Adipose tissue (tissue), 3 donors: ENCODE results near the gene ZCCHC9. TPM values are rescaled to one million over a fixed set of nuclear protein-coding genes. Genes with fewer than 3 reads are reported as not detected.
"Not testable (repeated sequence)": the region's sequence is repeated elsewhere in the genome, so short reads cannot be mapped to it uniquely, and the experiment has no call there.

Experiments used
- H3K27ac ChIP-seq: one replicate; pipeline ENCODE4 v1.5.1; 2013; ENCODE audit warnings: low read depth, low read length
- WGBS, 3 donors: extraction: QIAGEN DNeasy Blood & Tissue Kit; methylation state at CpG; one replicate each; pipeline ENCODE4 v1.1.7; 2013; 5-methylcytosine and 5-hydroxymethylcytosine counted together
- polyA plus RNA-seq, 3 donors: library from polyadenylated mRNA; stranded (reverse); fragments of 200-250 nt; gene quantifications; one replicate each; pipeline ENCODE4 v1.2.3, GENCODE V29; 2013
- donor health status: healthy with polysubstance abuse.
- donor health status: Bipolar disorder and iron deficiency.
- donor health status: healthy.

Gene ZCCHC9
- polyA plus RNA-seq, 3 donors: 10.0 to 45.2 (median 17.6) TPM

DNA sequence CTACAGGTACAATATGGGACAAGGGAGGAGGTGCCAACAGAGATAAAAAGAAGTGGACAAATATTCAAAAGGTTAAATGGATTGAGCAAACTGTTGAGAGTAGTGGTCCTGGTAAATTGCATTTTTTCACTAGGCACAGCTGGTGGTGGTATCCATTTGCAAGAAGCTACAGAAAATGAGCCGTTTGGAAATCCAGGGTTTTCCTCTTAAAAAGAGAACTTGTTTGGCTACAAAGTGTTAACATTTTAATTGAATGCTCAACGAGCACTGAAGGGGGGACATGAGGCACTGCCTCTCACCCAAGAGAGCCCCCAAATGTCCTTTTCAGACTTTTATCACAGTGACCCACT, 491 bp upstream of the ZCCHC9 start:
- WGBS, 3 donors: 0% methylated on average over 2 of the region's 2 CpGs
- no peak overlapping the region for H3K27ac ChIP-seq

GRCh38 chr5:81302596-81302995, 1.2 kb downstream of the ZCCHC9 start:
- no peak overlapping the region for H3K27ac ChIP-seq
- WGBS, 3 donors: 90 to 92% (median 90%) methylated on average over 5 of the region's 5 CpGs

DNA sequence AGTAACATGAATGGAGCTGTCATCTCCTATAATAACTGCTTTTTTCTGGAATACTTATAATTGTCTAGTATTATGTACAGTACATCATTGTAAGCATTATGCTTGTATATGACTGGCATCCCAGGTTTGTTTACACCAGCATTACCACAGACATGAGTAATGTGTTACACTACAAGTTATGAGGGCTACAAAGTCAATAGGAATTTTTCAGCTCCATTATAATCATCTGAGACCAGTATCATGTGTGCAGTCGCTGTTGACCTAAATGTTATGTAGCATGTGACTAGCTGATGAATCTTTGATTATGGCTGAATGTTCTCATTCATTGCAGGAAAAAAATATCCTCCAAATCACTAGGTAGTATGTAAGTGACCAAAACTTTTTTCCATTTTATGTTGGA, 2.2 kb downstream of the ZCCHC9 start:
- H3K27ac ChIP-seq: no peak overlapping the region
- WGBS, 3 donors: 83 to 99% (median 88%) methylated on average over 1 of the region's 1 CpG

DNA sequence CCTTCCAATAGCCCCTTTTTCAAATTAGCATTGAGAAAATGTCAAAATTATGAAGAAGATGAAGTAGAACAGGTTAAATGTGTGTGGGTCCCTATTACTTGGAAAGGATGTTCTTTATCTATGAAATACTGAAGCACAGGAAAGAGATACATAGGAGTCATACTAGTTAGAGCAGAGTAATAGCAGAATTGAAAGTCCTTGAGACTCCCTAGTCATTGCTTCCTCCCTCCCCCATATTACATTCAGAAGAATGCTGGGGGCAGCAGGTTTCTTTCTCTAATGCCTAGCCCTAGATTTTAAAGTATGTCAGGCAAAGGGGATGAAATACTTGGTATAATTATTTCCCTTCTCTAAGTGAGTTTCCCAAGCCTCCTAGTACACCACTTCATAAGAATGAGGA, 4.4 kb downstream of the ZCCHC9 start:
- H3K27ac ChIP-seq: no peak overlapping the region

- 90 to 95% (median 95%) methylated on average over 2 of the region's 2 CpGs for WGBS, 3 donors
- H3K27ac ChIP-seq: no peak overlapping the region
Observed at GRCh38 chr5:81308836-81309235, 7.4 kb downstream of the ZCCHC9 start.

DNA sequence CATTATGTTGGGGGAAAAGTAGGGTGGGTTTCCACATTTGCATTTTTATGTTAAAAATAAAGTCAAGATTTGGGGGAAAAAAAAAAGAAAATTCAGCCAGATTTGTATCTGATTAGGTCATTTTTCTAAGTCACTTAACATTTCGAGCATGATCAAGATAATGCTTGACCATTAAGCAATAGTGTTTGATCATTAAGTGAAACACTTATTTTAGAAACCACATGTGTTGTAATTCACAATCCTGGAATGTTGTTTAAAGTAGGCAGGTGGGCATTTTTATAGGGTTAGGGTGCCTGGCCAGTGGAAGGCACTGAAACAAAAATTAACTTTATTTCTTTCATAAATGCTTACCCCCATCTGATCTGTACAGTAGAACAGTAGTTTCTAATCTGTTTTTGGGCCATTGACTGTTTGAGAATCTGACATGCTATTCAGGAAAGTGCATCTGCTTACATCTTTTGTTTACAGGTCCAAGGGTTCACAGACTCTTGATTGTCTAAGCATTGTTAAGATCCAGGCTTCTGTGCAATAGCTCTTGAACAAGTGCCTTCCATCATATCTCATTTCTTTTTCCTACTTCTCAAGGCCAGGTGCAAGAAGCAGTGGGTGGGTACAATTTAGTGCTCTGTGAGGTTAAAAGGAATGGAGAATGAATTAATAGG, 9.1 kb downstream of the ZCCHC9 start:
- WGBS, 3 donors: 66 to 94% (median 84%) methylated on average over 1 of the region's 1 CpG
- H3K27ac ChIP-seq: no peak overlapping the region

- H3K27ac ChIP-seq: no peak overlapping the region
Observed at GRCh38 chr5:81313278-81313677, 11.9 kb downstream of the ZCCHC9 start.

DNA sequence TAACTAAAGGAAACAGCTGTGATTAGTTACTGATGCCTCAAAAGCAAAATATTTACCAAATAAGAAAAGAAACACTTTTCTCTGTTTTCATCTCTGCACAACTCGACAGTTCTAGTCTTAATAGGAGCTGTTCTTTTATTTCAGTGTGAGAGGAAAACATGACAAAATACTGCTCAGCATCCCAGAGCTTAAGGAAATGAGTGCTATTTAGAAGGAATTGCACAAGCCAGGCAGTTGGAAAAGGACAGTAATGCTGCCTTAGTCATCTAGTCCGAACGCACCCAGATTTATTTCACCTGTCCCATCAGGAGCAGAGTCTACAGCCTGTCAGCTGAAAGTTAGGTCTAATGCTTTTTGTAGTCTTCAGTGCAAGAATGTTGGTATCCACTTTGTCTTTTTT, 12.3 kb downstream of the ZCCHC9 start:
- WGBS, 3 donors: 93 to 99% (median 97%) methylated on average over 3 of the region's 3 CpGs
- H3K27ac ChIP-seq: no peak overlapping the region

DNA sequence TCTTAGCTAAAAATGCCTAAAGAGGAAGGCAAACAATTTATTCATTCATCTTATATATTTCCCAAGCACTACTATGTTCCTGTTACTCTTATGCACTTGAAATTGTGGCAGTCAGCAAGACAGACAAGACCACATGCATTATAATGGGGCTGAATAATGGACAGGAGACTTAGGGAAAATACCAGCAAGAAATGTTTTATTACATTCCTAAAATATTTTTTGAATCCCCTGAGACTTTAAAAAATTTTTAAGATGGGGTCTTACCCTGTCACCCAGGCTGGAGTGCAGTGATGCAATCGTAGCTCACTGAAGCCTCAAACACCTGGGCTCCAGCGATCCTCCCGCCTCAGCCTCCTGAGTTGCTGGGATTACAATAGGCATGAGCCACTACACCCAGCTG, 13.2 kb downstream of the ZCCHC9 start:
- 91 to 96% (median 92%) methylated on average over 3 of the region's 3 CpGs for WGBS, 3 donors
- no peak overlapping the region for H3K27ac ChIP-seq

GRCh38 chr5:81315336-81315735, 13.9 kb downstream of the ZCCHC9 start:
- no peak overlapping the region for H3K27ac ChIP-seq
- WGBS, 3 donors: 74 to 93% (median 87%) methylated on average over 1 of the region's 1 CpG

- WGBS, 3 donors: 87 to 95% (median 90%) methylated on average over 4 of the region's 4 CpGs
- H3K27ac ChIP-seq: no peak overlapping the region
Observed at GRCh38 chr5:81315830-81316229, 14.4 kb downstream of the ZCCHC9 start.

DNA sequence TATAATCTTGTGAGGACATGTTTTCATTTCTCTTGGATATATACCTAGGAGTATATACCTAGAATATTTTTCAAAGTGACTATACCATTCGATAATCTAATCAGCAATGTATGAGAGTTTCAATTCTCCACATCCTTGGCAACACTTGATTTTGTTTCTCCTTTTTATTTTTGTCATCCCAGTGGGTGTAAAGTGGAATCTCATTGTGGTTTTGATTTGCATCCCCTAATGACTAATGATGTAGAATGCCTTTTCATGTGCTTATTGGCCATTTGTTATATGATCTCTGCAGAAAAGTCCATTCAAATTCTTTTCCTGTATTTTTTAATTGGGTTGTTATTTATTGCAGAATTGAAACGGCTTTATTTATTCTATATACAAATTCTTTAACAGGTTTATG, 15.2 kb downstream of the ZCCHC9 start:
- H3K27ac ChIP-seq: no peak overlapping the region
- WGBS, 3 donors: 82 to 90% (median 87%) methylated on average over 2 of the region's 2 CpGs

- H3K27ac ChIP-seq: no peak overlapping the region
- WGBS, 3 donors: 39 to 79% (median 47%) methylated on average over 2 of the region's 2 CpGs
Observed at GRCh38 chr5:81317536-81317935, 16.1 kb downstream of the ZCCHC9 start.

DNA sequence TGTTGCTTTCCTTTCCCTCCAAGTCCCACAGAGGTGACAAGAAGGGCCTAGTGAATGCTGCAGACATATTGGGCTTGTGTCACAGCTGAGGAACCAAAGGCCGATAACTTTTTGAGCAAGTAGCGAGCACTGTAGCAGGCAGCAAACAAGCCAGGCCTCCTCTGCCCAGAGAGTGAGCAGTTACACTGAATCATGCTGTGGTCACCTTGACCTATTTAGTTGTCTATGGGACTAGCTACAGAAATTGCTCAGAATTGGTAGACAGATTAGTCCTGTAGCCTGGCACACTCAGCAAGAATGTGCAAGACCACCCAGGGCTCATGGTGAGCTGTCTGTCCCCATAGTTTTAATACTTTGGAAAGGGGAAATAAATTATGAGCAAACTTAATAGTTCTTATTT, 25.2 kb downstream of the ZCCHC9 start:
- H3K27ac ChIP-seq: no peak overlapping the region
- WGBS, 3 donors: 95 to 100% (median 99%) methylated on average over 2 of the region's 2 CpGs

- WGBS, 3 donors: 48 to 73% (median 55%) methylated on average over 14 of the region's 14 CpGs
- no peak overlapping the region for H3K27ac ChIP-seq
Observed at GRCh38 chr5:81334304-81335061, 33.1 kb downstream of the ZCCHC9 start.

DNA sequence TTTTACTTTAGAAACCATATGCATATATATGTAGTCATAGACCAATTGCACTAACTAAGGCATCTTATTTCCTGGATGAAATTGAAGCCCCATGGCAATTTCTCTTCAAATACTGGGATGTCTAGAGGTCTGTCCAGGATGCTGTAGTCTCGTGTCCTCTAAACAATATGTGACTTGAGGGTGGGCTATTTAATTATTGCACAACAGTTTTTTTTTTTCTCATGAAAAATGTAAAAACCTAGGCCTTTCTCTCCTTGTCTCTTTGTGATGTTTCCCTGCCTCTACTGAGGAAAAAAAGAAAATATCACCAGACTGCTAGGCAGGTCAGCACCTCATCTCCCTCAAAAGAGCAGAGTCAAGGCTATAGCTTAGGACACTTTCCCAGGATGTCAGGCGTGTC, 34.6 kb downstream of the ZCCHC9 start:
- H3K27ac ChIP-seq: no peak overlapping the region
- 78 to 87% (median 83%) methylated on average over 2 of the region's 2 CpGs for WGBS, 3 donors

GRCh38 chr5:81336556-81336955, 35.2 kb downstream of the ZCCHC9 start:
- WGBS, 3 donors: 16 to 49% (median 40%) methylated on average over 1 of the region's 1 CpG
- H3K27ac ChIP-seq: no peak overlapping the region

DNA sequence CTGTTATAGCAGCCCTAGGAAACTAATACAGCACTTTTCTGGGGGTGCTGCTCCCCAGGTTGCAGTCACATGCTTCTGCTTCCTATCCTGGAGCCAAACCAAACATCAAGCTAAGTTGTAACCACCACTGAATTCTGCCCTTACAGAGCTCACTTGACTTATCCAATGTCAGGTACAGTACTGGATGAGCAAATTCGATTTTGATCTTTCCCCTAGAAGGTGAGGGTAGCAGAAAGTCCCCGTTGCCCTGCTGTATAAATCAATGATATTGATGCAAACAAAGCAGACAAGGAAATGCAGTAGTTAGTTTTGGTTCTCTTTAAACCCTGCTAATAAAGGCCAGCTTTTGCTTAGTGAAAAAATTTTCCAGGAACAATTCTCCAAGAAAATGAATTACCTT, 36.4 kb downstream of the ZCCHC9 start:
- no peak overlapping the region for H3K27ac ChIP-seq
- 46 to 86% (median 81%) methylated on average over 2 of the region's 2 CpGs for WGBS, 3 donors

DNA sequence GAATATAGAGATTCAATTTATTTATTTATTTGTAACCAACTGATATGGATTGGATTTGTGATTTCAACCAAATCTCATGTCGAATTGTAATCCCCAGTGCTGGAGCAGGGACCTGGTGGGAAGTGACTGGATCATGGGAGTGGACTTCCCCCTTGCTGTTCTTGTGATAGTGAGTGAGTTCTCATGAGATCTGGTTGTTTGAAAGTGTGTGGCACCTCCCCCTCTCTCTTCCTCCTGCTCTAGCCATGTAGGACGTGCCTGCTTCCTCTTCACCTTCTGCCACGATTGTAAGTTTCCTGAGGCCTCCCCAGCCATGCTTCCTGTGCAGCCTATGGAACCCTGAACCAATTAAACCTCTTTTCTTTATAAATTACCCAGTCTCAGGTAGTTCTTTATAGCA, 36.8 kb downstream of the ZCCHC9 start:
- H3K27ac ChIP-seq: not testable (repeated sequence)
- WGBS, 3 donors: 42 to 64% (median 59%) methylated on average over 3 of the region's 3 CpGs

DNA sequence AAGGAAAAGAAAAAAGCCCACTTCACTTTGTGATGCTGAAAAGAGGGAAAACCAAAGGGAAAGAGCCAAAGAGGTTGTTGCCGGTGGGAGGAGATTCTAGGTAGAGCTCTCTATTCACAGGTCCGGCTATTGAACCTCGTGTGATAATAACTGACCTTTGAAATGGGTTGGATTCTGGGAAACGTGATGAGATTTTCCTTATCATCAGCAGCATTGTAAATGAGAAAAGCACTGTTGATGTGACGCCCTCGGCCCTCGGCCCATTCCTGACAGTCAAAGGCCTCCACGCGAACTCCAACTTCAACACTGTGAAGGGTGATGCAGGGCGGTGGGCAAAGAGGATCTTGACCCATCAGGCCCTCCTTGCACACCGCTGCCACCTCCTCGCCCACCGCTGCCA, 43.3 kb downstream of the ZCCHC9 start:
- 83 to 93% (median 90%) methylated on average over 13 of the region's 13 CpGs for WGBS, 3 donors
- no peak overlapping the region for H3K27ac ChIP-seq
